ENCODE data around the gene DYNC1I1. TPM values are rescaled to one million over a fixed set of nuclear protein-coding genes. Genes with fewer than 3 reads are reported as not detected.

DYNC1I1 gene
- total RNA-seq, 1 experiment from 2014 or later: not detected

DNA sequence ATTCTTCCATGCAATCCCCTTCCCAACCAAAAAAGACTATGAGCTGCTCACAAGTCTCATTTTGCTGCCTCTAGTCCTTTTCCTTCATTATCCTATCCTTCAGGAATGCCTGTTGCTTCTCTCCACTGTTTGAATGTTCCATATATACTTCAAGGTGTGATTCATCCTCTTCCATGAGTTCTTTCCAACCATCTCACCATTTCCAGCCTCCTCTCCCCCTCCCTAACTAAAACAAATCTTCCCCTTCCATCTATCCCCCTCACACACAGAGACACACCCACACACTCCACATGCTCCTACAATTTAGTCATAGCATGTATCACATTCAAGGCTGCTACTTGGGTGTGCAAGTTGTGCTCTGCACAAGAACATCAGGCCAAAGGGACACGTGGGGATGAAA, 254.3 kb downstream of the DYNC1I1 start:
- Histone ChIP-seq H3K9me2 (ENCODE audit: insufficient read depth) (no peaks in the 10 kb centered on the region), H3F3A (ENCODE audit: insufficient read depth, low read depth) (no peaks in the 10 kb centered on the region), H3K4me1 (replicated peaks; ENCODE audit: insufficient read depth) (no peaks in the 10 kb centered on the region), H3K4me3 (no peak overlapping the region), H3K4me2 (no peak overlapping the region), H3K27ac (no peak overlapping the region), H3K36me3 (ENCODE audit: low read depth) (no peaks in the 10 kb centered on the region), H3K9me3 (ENCODE audit: insufficient read depth, low read depth) (no peaks in the 10 kb centered on the region), H3K79me2 (ENCODE audit: low read depth) (no peaks in the 10 kb centered on the region), H3K27me3 (ENCODE audit: insufficient read depth, low read depth) (no peaks in the 10 kb centered on the region), H2AFZ (no peak overlapping the region), H4K20me1 (ENCODE audit: insufficient read depth) (no peaks in the 10 kb centered on the region)
- intact Hi-C loops (cut with micrococcal nuclease; ENCODE audit: unreplicated experiment): no loop called here
- no peak for DNase-seq
- CTCF ChIA-PET: no interaction called here
- POLR2A ChIA-PET (ENCODE audit: unreplicated experiment): no interaction called here
- no peak for TF ChIP-seq CTCF (conservative IDR thresholded peaks at IDR 0.05)
- no peak for TF ChIP-seq EZH2 (IDR thresholded peaks at IDR 0.05; ENCODE audit: low read depth)
- no TSS peak for BruUV-seq (replicated peaks)

DNA sequence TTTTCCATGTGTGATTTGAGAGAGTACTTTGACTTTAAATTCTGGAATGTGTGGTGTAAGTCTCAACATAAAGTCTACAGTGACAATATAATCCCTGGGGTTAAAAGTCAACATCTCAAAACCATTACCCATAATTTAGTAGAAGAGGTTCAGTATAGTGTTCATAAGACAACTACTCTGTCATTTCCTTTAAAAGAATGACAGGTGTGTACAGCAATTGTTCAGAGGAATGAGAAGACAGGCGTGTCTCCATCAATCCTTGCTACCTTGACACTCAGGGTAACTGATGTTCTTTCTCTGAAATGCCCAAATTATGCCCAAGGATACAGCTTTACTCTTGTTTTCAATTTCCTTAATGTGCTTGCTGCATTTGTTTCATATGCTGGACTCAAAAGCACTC, 256.4 kb downstream of the DYNC1I1 start:
- TF ChIP-seq CTCF (conservative IDR thresholded peaks at IDR 0.05) (no peak), EZH2 (IDR thresholded peaks at IDR 0.05; ENCODE audit: low read depth) (no peak)
- Histone ChIP-seq H2AFZ (no peak overlapping the region), H3F3A (ENCODE audit: insufficient read depth, low read depth) (no peaks in the 10 kb centered on the region), H3K79me2 (ENCODE audit: low read depth) (no peaks in the 10 kb centered on the region), H3K4me1 (replicated peaks; ENCODE audit: insufficient read depth) (no peaks in the 10 kb centered on the region), H3K4me2 (no peak overlapping the region), H3K27me3 (ENCODE audit: insufficient read depth, low read depth) (no peaks in the 10 kb centered on the region), H4K20me1 (ENCODE audit: insufficient read depth) (no peaks in the 10 kb centered on the region), H3K27ac (no peak overlapping the region), H3K4me3 (no peak overlapping the region), H3K9me2 (ENCODE audit: insufficient read depth) (no peaks in the 10 kb centered on the region), H3K9me3 (ENCODE audit: insufficient read depth, low read depth) (no peaks in the 10 kb centered on the region), H3K36me3 (ENCODE audit: low read depth) (no peaks in the 10 kb centered on the region)
- DNase-seq: no peak
- intact Hi-C loops (cut with micrococcal nuclease; ENCODE audit: unreplicated experiment): no loop called here
- POLR2A ChIA-PET (ENCODE audit: unreplicated experiment): no interaction called here
- CTCF ChIA-PET: no interaction called here
- BruUV-seq (replicated peaks): no TSS peak

DNA sequence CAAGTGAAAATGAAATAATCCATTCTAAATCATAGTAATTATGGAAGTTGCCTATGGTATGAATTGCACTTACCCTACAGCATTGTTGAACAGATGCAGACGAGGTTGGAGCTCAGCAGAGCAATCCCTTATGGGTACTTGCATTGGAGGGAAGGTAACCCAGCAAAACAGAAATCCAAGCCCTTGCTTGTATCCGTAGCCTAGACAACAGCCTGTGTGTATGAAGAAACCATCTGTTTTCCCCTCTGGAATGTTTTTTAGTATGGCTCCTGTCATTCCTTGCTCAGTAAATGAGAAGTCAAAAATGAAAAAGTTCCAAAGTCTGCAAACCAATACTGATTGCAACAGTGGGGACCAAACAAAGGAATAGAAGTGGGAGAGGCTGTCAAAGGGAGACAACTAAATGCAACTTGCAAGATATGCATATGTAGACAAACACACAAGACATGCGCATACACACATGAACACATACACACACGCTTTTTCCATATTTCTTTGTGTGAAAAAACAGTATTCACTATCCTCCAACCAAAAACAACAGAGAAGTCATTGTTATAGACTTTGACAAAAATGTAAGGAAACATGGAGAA, 260.8 kb downstream of the DYNC1I1 start:
- CTCF ChIA-PET: no interaction called here
- no peak overlapping the region for H3K4me3 ChIP-seq
- no TSS peak for BruUV-seq (replicated peaks)

More for the DNA sequence above, 260.8 kb downstream of the DYNC1I1 start:
- TF ChIP-seq CTCF (conservative IDR thresholded peaks at IDR 0.05): no peak
- TF ChIP-seq EZH2 (IDR thresholded peaks at IDR 0.05; ENCODE audit: low read depth): no peak
- intact Hi-C loops (cut with micrococcal nuclease; ENCODE audit: unreplicated experiment): no loop called here
- Histone ChIP-seq H4K20me1 (ENCODE audit: insufficient read depth) (no peaks in the 10 kb centered on the region), H3K9me2 (ENCODE audit: insufficient read depth) (no peaks in the 10 kb centered on the region), H3K4me2 (no peak overlapping the region), H3K36me3 (ENCODE audit: low read depth) (no peaks in the 10 kb centered on the region), H3K9me3 (ENCODE audit: insufficient read depth, low read depth) (0 out of 2 replicates have a peak, but pooled peaks cover 3% of the 10 kb centered on the region), H2AFZ (no peak overlapping the region), H3K27ac (no peak overlapping the region), H3F3A (ENCODE audit: insufficient read depth, low read depth) (no peaks in the 10 kb centered on the region), H3K79me2 (ENCODE audit: low read depth) (no peaks in the 10 kb centered on the region), H3K4me1 (replicated peaks; ENCODE audit: insufficient read depth) (no peaks in the 10 kb centered on the region), H3K27me3 (ENCODE audit: insufficient read depth, low read depth) (no peaks in the 10 kb centered on the region)
- DNase-seq: no peak
- POLR2A ChIA-PET (ENCODE audit: unreplicated experiment): no interaction called here
